GM21423 (cell line): ENCODE measurements around the gene VWA5B1.

ENCODE experiments used
- ATAC-seq: cut with Tn5 transposase; IDR thresholded peaks from one replicate; pipeline ENCODE4 v1.9.1; 2021; ENCODE audit warnings: mild to moderate bottlenecking, moderate library complexity; ENCODE audit not compliant: unreplicated experiment

The VWA5B1 gene

GRCh38 chr1:20343149-20343937 is 52.7 kb downstream of the VWA5B1 start:
- no peak for ATAC-seq

- no peak for ATAC-seq
Observed at GRCh38 chr1:20343938-20344302, 53.2 kb downstream of the VWA5B1 start.

GRCh38 chr1:20344738-20345137 is 54.1 kb downstream of the VWA5B1 start:
- no peak for ATAC-seq

GRCh38 chr1:20345419-20345818 is 54.7 kb downstream of the VWA5B1 start:
- no peak for ATAC-seq

- ATAC-seq = no peak
Observed at GRCh38 chr1:20346433-20346832, 55.8 kb downstream of the VWA5B1 start.

- ATAC-seq = no peak
Observed at GRCh38 chr1:20347699-20348098, 57.0 kb downstream of the VWA5B1 start.

- ATAC-seq = no peak
Observed at GRCh38 chr1:20348326-20348915, 57.7 kb downstream of the VWA5B1 start.

GRCh38 chr1:20349561-20349960 is 58.9 kb downstream of the VWA5B1 start:
- ATAC-seq = no peak

- ATAC-seq = no peak
Observed at GRCh38 chr1:20349971-20350370, 59.3 kb downstream of the VWA5B1 start.

- no peak for ATAC-seq
Observed at GRCh38 chr1:20350421-20350820, 59.7 kb downstream of the VWA5B1 start.

- ATAC-seq = no peak
Observed at GRCh38 chr1:20351911-20352701, 61.4 kb downstream of the VWA5B1 start.

- ATAC-seq = no peak
Observed at GRCh38 chr1:20353836-20354235, 63.2 kb downstream of the VWA5B1 start.

GRCh38 chr1:20354610-20355009 is 63.9 kb downstream of the VWA5B1 start:
- no peak for ATAC-seq

- no peak for ATAC-seq
Observed at GRCh38 chr1:20355101-20355827, 64.6 kb downstream of the VWA5B1 start.

- ATAC-seq = no peak
Observed at GRCh38 chr1:20355828-20356735, 65.4 kb downstream of the VWA5B1 start.

GRCh38 chr1:20356850-20357459 is 66.3 kb downstream of the VWA5B1 start:
- ATAC-seq = no peak

- no peak for ATAC-seq
Observed at GRCh38 chr1:20357796-20358195, 67.1 kb downstream of the VWA5B1 start.

- ATAC-seq = no peak
Observed at GRCh38 chr1:20358761-20359263, 68.1 kb downstream of the VWA5B1 start.
